RWPE1 (cell line): ENCODE results near the gene ZNF831.

Experiments
- CTCF ChIA-PET: fragments of 350-600 bp; sonication (Branson Sonifier 250); formaldehyde crosslinking; extraction: SDS; loops from one replicate; lab custom pipeline; 2021; lab: Yijun Ruan, JAX
- POLR2A ChIA-PET: fragments of 400-600 bp; formaldehyde crosslinking; extraction: SDS; loops from one replicate; lab custom pipeline; 2020; ENCODE audit warnings: antibody characterized with exemption; ENCODE audit not compliant: low non-redundant PET; lab: Yijun Ruan, JAX
- DNase-seq: peaks from one replicate; pipeline ENCODE4 v3.0.0; 2012; ENCODE audit warnings: low spot score
- H3K27ac ChIP-seq: fragments of 450-650 bp; 2 replicates; pipeline ENCODE4 v1.5.1; 2017
- CTCF ChIP-seq: fragments of 450-650 bp; conservative IDR thresholded peaks from 2 replicates; pipeline ENCODE4 v1.5.1; 2017; ENCODE audit warnings: low read depth, mild to moderate bottlenecking

The ZNF831 gene

GRCh38 chr20:59246691-59247400 lies 83.2 kb downstream of the ZNF831 start:
- no peak for TF ChIP-seq CTCF
- POLR2A ChIA-PET, result no interaction called here
- CTCF ChIA-PET, result interaction anchor here (0.6 to 1.0 kb wide), 2 partner anchors 14 to 209 kb away, joined by 3 to 4 read pairs; no protein-coding TSS in a partner anchor
- DNase-seq, result no peak
- H3K27ac ChIP-seq, result no peak overlapping the region

GRCh38 chr20:59247731-59248684 lies 84.4 kb downstream of the ZNF831 start:
- CTCF ChIA-PET, result interaction anchor here (0.6 to 1.0 kb wide), 2 partner anchors 13 to 208 kb away, joined by 3 to 4 read pairs; no protein-coding TSS in a partner anchor
- no peak for TF ChIP-seq CTCF
- no peak for DNase-seq
- no peak overlapping the region for H3K27ac ChIP-seq
- POLR2A ChIA-PET, result no interaction called here

GRCh38 chr20:59250293-59250692 lies 86.7 kb downstream of the ZNF831 start:
- ChIA-PET CTCF (interaction anchor here (0.7 kb wide), 1 partner anchor 219 kb away, joined by 4 read pairs; no protein-coding TSS in a partner anchor), POLR2A (no interaction called here)
- no peak for TF ChIP-seq CTCF
- no peak for DNase-seq
- H3K27ac ChIP-seq, result no peak overlapping the region

- CTCF ChIA-PET, result interaction anchor here (0.7 to 1.0 kb wide), 3 partner anchors 138 to 180 kb away, joined by 3 to 4 read pairs (median 3); no protein-coding TSS in a partner anchor
- no peak overlapping the region for H3K27ac ChIP-seq
- POLR2A ChIA-PET, result no interaction called here
- no peak for DNase-seq
- no peak for TF ChIP-seq CTCF
These were observed 89.7 kb downstream of the ZNF831 start for GRCh38 chr20:59253325-59253724.

GRCh38 chr20:59253779-59254319 lies 90.2 kb downstream of the ZNF831 start:
- H3K27ac ChIP-seq, result no peak overlapping the region
- TF ChIP-seq CTCF, result no peak
- POLR2A ChIA-PET, result no interaction called here
- CTCF ChIA-PET, result interaction anchor here (0.5 to 1.0 kb wide), 4 partner anchors 138 to 180 kb away, joined by 3 to 4 read pairs (median 4); no protein-coding TSS in a partner anchor
- DNase-seq, result peak; percentile 36

GRCh38 chr20:59255256-59255655 lies 91.6 kb downstream of the ZNF831 start:
- TF ChIP-seq CTCF, result no peak
- DNase-seq, result no peak
- H3K27ac ChIP-seq, result no peak overlapping the region
- ChIA-PET POLR2A (no interaction called here), CTCF (interaction anchor here (1.1 kb wide), 1 partner anchor 9 kb away, joined by 3 read pairs; no protein-coding TSS in a partner anchor)
